ENCODE results near the gene FBXO36. TPM values are rescaled to one million over a fixed set of nuclear protein-coding genes. Genes with fewer than 3 reads are reported as not detected.

Gene FBXO36
- polyA plus RNA-seq, 1 donor (not counting 4 experiments of a cell fraction or from before 2014, with no cell fraction given) = 1.7 TPM

GRCh38 chr2:230043025-230043424 is 120.7 kb downstream of the FBXO36 start:
- no peaks in the 10 kb centered on the region for H3K27me3 ChIP-seq (ENCODE audit: control insufficient read depth, extremely low read depth, insufficient read depth, low read length)
- no peaks in the 10 kb centered on the region for H4K20me1 ChIP-seq (ENCODE audit: control insufficient read depth, extremely low read depth, insufficient read depth, low read length)
- no peaks in the 10 kb centered on the region for H3K9me1 ChIP-seq (ENCODE audit: control insufficient read depth, extremely low read depth, insufficient read depth, low read length)
- H3K27ac ChIP-seq (ENCODE audit: control insufficient read depth, insufficient read depth, low read length) = no peak overlapping the region
- no peaks in the 10 kb centered on the region for H3K36me3 ChIP-seq (ENCODE audit: control insufficient read depth in 2 of 2, extremely low read depth in 1 of 2, insufficient read depth in 2 of 2, low read length in 2 of 2)
- H3K4me3 ChIP-seq (ENCODE audit: control insufficient read depth in 2 of 3, extremely low read depth in 1 of 3, insufficient read depth in 2 of 3, low read depth in 1 of 3, low read length in 3 of 3) = no peak overlapping the region
- no peak overlapping the region for H3K4me2 ChIP-seq (ENCODE audit: control insufficient read depth, extremely low read depth, insufficient read depth, low read depth, low read length)
- H3K4me1 ChIP-seq (ENCODE audit: control insufficient read depth, extremely low read depth, insufficient read depth, low read length) = peaks cover 2% of the 10 kb centered on the region
- no peak for TF ChIP-seq EZH2 (IDR thresholded peaks at IDR 0.05; ENCODE audit: low read length)
- TF ChIP-seq, protein P1, sequence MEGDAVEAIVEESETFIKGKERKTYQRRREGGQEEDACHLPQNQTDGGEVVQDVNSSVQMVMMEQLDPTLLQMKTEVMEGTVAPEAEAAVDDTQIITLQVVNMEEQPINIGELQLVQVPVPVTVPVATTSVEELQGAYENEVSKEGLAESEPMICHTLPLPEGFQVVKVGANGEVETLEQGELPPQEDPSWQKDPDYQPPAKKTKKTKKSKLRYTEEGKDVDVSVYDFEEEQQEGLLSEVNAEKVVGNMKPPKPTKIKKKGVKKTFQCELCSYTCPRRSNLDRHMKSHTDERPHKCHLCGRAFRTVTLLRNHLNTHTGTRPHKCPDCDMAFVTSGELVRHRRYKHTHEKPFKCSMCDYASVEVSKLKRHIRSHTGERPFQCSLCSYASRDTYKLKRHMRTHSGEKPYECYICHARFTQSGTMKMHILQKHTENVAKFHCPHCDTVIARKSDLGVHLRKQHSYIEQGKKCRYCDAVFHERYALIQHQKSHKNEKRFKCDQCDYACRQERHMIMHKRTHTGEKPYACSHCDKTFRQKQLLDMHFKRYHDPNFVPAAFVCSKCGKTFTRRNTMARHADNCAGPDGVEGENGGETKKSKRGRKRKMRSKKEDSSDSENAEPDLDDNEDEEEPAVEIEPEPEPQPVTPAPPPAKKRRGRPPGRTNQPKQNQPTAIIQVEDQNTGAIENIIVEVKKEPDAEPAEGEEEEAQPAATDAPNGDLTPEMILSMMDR (optimal IDR thresholded peaks at IDR 0.05 in 1 of 3, IDR thresholded peaks at IDR 0.05 in 1 of 3, conservative IDR thresholded peaks at IDR 0.05 in 1 of 3; ENCODE audit: extremely low read depth in 1 of 3, insufficient read depth in 2 of 3, low read length in 3 of 3) = no peak
- no peak for FAIRE-seq
- H2AFZ ChIP-seq (ENCODE audit: control insufficient read depth, low read length) = no peak overlapping the region
- H3K9me3 ChIP-seq (ENCODE audit: control insufficient read depth, low read depth, low read length) = no peaks in the 10 kb centered on the region
- no peaks in the 10 kb centered on the region for H3K79me2 ChIP-seq (ENCODE audit: control insufficient read depth, insufficient read depth, low read length)
- dilution Hi-C loops (cut with MboI; ENCODE audit: extremely low pct_ligation_motif_present, low sequenced_read_pairs) = no loop called here
- no peak for DNase-seq (ENCODE audit: low read depth, low spot score)
- H3K9ac ChIP-seq (ENCODE audit: control insufficient read depth, extremely low read depth, insufficient read depth, low read length) = no peak overlapping the region

GRCh38 chr2:230043461-230043860 is 121.2 kb downstream of the FBXO36 start:
- no peak for FAIRE-seq

More at GRCh38 chr2:230043461-230043860, 121.2 kb downstream of the FBXO36 start:
- no peaks in the 10 kb centered on the region for H3K36me3 ChIP-seq (ENCODE audit: control insufficient read depth in 2 of 2, extremely low read depth in 1 of 2, insufficient read depth in 2 of 2, low read length in 2 of 2)
- peaks cover 3% of the 10 kb centered on the region for H3K4me1 ChIP-seq (ENCODE audit: control insufficient read depth, extremely low read depth, insufficient read depth, low read length)
- no peaks in the 10 kb centered on the region for H3K79me2 ChIP-seq (ENCODE audit: control insufficient read depth, insufficient read depth, low read length)
- dilution Hi-C loops (cut with MboI; ENCODE audit: extremely low pct_ligation_motif_present, low sequenced_read_pairs) = no loop called here
- no peak overlapping the region for H3K9ac ChIP-seq (ENCODE audit: control insufficient read depth, extremely low read depth, insufficient read depth, low read length)
- no peak for DNase-seq (ENCODE audit: low read depth, low spot score)
- H3K9me3 ChIP-seq (ENCODE audit: control insufficient read depth, low read depth, low read length) = no peaks in the 10 kb centered on the region
- H3K9me1 ChIP-seq (ENCODE audit: control insufficient read depth, extremely low read depth, insufficient read depth, low read length) = no peaks in the 10 kb centered on the region
- H3K4me2 ChIP-seq (ENCODE audit: control insufficient read depth, extremely low read depth, insufficient read depth, low read depth, low read length) = no peak overlapping the region
- H3K27ac ChIP-seq (ENCODE audit: control insufficient read depth, insufficient read depth, low read length) = no peak overlapping the region
- no peaks in the 10 kb centered on the region for H3K27me3 ChIP-seq (ENCODE audit: control insufficient read depth, extremely low read depth, insufficient read depth, low read length)
- H4K20me1 ChIP-seq (ENCODE audit: control insufficient read depth, extremely low read depth, insufficient read depth, low read length) = no peaks in the 10 kb centered on the region
- TF ChIP-seq, protein P1 (optimal IDR thresholded peaks at IDR 0.05 in 1 of 3, IDR thresholded peaks at IDR 0.05 in 1 of 3, conservative IDR thresholded peaks at IDR 0.05 in 1 of 3; ENCODE audit: extremely low read depth in 1 of 3, insufficient read depth in 2 of 3, low read length in 3 of 3) = peak in 1 of 3 experiments; percentile 14
- no peak for TF ChIP-seq EZH2 (IDR thresholded peaks at IDR 0.05; ENCODE audit: low read length)
- no peak overlapping the region for H3K4me3 ChIP-seq (ENCODE audit: control insufficient read depth in 2 of 3, extremely low read depth in 1 of 3, insufficient read depth in 2 of 3, low read depth in 1 of 3, low read length in 3 of 3)
- H2AFZ ChIP-seq (ENCODE audit: control insufficient read depth, low read length) = no peak overlapping the region

All from keratinocyte (primary cell).